Esophagus muscularis mucosa (tissue), 3 donors: Measurements from ENCODE around the gene LIG3.

ENCODE experiments used
- CTCF ChIP-seq, 3 experiments: fragments of 200-600 bp in 2 of 3; fragments of 450-650 bp in 1 of 3; sonication (generic) in 2 of 3; IDR thresholded peaks; one replicate each; pipeline ENCODE4 v1.5.1; 2017 to 2019; ENCODE audit warnings: antibody characterized with exemption in 3 of 3, mild to moderate bottlenecking in 2 of 3, moderate library complexity in 1 of 3
- POLR2A ChIP-seq: fragments of 450-650 bp; IDR thresholded peaks from one replicate; pipeline ENCODE4 v1.6.1; 2017; ENCODE audit warnings: antibody characterized with exemption, moderate library complexity, mild to moderate bottlenecking, low read depth

DNA sequence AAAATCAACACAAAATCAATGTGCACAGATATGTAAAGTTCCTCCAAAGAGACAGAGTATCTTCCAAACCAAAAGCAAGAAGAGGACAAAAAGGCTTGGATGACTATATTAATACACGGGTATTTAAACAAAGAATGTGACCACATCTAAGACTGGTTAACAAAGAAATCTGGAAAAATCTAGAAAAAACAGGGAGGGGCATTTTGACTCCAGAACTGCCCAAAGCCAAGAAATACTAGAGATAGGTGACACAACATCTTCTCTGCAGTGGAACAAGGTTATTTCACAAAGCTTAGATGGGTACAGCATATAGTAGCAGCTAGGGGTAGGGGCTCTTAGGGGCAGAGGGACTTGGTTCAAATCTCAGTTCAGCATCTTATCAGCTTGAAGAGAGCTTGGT lies 72.9 kb downstream of the LIG3 start:
- no peak for TF ChIP-seq CTCF (IDR thresholded peaks at IDR 0.05)
- TF ChIP-seq POLR2A: no peak
